Esophagus muscularis mucosa (tissue), 4 donors: Measurements from ENCODE around the gene ACAD11. TPM values are rescaled to one million over a fixed set of nuclear protein-coding genes. Genes with fewer than 3 reads are reported as not detected.

ENCODE experiments used
- DNase-seq: peaks from one replicate; pipeline ENCODE4 v3.0.0-alpha.2; 2017; ENCODE audit errors: extremely low spot score
- H3K27ac ChIP-seq, 4 donors: fragments of 200-600 bp; sonication (generic); replicated peaks in 1 of 4; 1 replicate in 3 of 4; 2 replicates in 1 of 4; pipeline ENCODE4 v1.5.1; 2016 to 2019; ENCODE audit warnings: mild to moderate bottlenecking in 1 of 4
- H3K27me3 ChIP-seq, 4 donors: fragments of 200-600 bp; sonication (generic); one replicate each; pipeline versions ENCODE4 v1.5.1 to v1.6.0; 2016 to 2019
- H3K36me3 ChIP-seq, 4 donors: fragments of 200-600 bp; sonication (generic); one replicate each; pipeline ENCODE4 v1.5.1; 2016 to 2019
- H3K4me1 ChIP-seq, 4 donors: fragments of 200-600 bp; sonication (generic); one replicate each; pipeline ENCODE4 v1.5.1; 2016 to 2019
- H3K4me3 ChIP-seq, 4 donors: fragments of 200-600 bp; sonication (generic); 1 replicate in 2 of 4; 2 replicates in 2 of 4; pipeline ENCODE4 v1.5.1; 2016 to 2019; ENCODE audit warnings: mild to moderate bottlenecking in 4 of 4, moderate library complexity in 1 of 4
- H3K9me3 ChIP-seq, 4 donors: fragments of 200-600 bp; sonication (generic); 1 replicate in 3 of 4; 2 replicates in 1 of 4; pipeline ENCODE4 v1.5.1; 2016 to 2019
- CTCF ChIP-seq, 3 experiments: fragments of 200-600 bp in 2 of 3; fragments of 450-650 bp in 1 of 3; sonication (generic) in 2 of 3; IDR thresholded peaks; one replicate each; pipeline ENCODE4 v1.5.1; 2017 to 2019; ENCODE audit warnings: antibody characterized with exemption in 3 of 3, mild to moderate bottlenecking in 2 of 3, moderate library complexity in 1 of 3
- EP300 ChIP-seq: sonication (generic); formaldehyde crosslinking; IDR thresholded peaks from one replicate; pipeline ENCODE4 v1.6.1; 2017; ENCODE audit warnings: antibody characterized with exemption
- POLR2A ChIP-seq: fragments of 450-650 bp; IDR thresholded peaks from one replicate; pipeline ENCODE4 v1.6.1; 2017; ENCODE audit warnings: antibody characterized with exemption, moderate library complexity, mild to moderate bottlenecking, low read depth
- POLR2AphosphoS5 ChIP-seq, 2 donors: sonication (generic); formaldehyde crosslinking; IDR thresholded peaks; one replicate each; pipeline ENCODE4 v1.6.1; 2017; ENCODE audit warnings: antibody characterized with exemption in 2 of 2
- WGBS: methylation state at CpG from one replicate; pipeline ENCODE4 v1.1.5; 2018; 5-methylcytosine and 5-hydroxymethylcytosine counted together
- intact Hi-C: fragments of 100-400 bp; cut with DNase I; formaldehyde crosslinking; loops from one replicate; pipeline ENCODE4 v1.15.1; 2023
- total RNA-seq, 4 donors: library from RNA; depleted of rRNA; stranded (reverse); fragments of >200 nt; gene quantifications; one replicate each; pipeline versions ENCODE4 v1.1.0 to v1.2.1, GENCODE V29; 2016

ACAD11 gene
- total RNA-seq, 4 donors from 2014 or later, result 14.1 to 26.6 (median 17.2) TPM

- DNase-seq, result no peak
- H3K27me3 ChIP-seq, result no peaks in the 10 kb centered on the region
- no peak overlapping the region for H3K27ac ChIP-seq
- no peak overlapping the region for H3K4me3 ChIP-seq
- intact Hi-C loops, result no loop called here
- no peak for TF ChIP-seq CTCF (IDR thresholded peaks at IDR 0.05)
- no peak for TF ChIP-seq POLR2A
- no peak for TF ChIP-seq EP300
- no peak for TF ChIP-seq POLR2AphosphoS5 (IDR thresholded peaks at IDR 0.05)
- no peaks in the 10 kb centered on the region for H3K9me3 ChIP-seq
- WGBS, result 93% methylated on average over 2 of the region's 2 CpGs
- H3K4me1 ChIP-seq, result peaks cover 0 to 4% (median 0%) of the 10 kb centered on the region in 4 donors
- peaks cover 14 to 32% (median 22%) of the 10 kb centered on the region in 4 donors for H3K36me3 ChIP-seq
Observed at GRCh38 chr3:132544130-132544529, 115.5 kb downstream of the ACAD11 start.

GRCh38 chr3:132543011-132543739 lies 116.4 kb downstream of the ACAD11 start:
- Histone ChIP-seq H3K27ac (no peak overlapping the region), H3K4me3 (no peak overlapping the region), H3K27me3 (no peaks in the 10 kb centered on the region), H3K9me3 (no peaks in the 10 kb centered on the region), H3K36me3 (peaks cover 19 to 42% (median 27%) of the 10 kb centered on the region in 4 donors), H3K4me1 (peaks cover 0 to 4% (median 0%) of the 10 kb centered on the region in 4 donors)
- TF ChIP-seq EP300, result no peak
- TF ChIP-seq POLR2AphosphoS5 (IDR thresholded peaks at IDR 0.05), result no peak
- TF ChIP-seq CTCF (IDR thresholded peaks at IDR 0.05), result no peak
- no peak for TF ChIP-seq POLR2A
- intact Hi-C loops, result no loop called here
- no peak for DNase-seq
- 51% methylated on average over 2 of the region's 2 CpGs for WGBS

GRCh38 chr3:132542577-132542976 lies 117.0 kb downstream of the ACAD11 start:
- peaks cover 0 to 4% (median 0%) of the 10 kb centered on the region in 4 donors for H3K4me1 ChIP-seq

GRCh38 chr3:132539681-132540080 lies 119.9 kb downstream of the ACAD11 start:
- peaks cover 19 to 69% (median 30%) of the 10 kb centered on the region in 4 donors for H3K36me3 ChIP-seq

More at GRCh38 chr3:132542577-132542976, 117.0 kb downstream of the ACAD11 start:
- 65% methylated on average over 2 of the region's 2 CpGs for WGBS
- Histone ChIP-seq H3K27me3 (no peaks in the 10 kb centered on the region), H3K27ac (no peak overlapping the region), H3K4me3 (no peak overlapping the region), H3K36me3 (peaks cover 19 to 48% (median 29%) of the 10 kb centered on the region in 4 donors), H3K9me3 (no peaks in the 10 kb centered on the region)
- TF ChIP-seq POLR2A (no peak), CTCF (IDR thresholded peaks at IDR 0.05) (no peak), EP300 (no peak), POLR2AphosphoS5 (IDR thresholded peaks at IDR 0.05) (no peak)
- DNase-seq, result no peak
- intact Hi-C loops, result no loop called here

GRCh38 chr3:132538072-132538471 lies 121.5 kb downstream of the ACAD11 start:
- intact Hi-C loops, result no loop called here
- 58% methylated on average over 5 of the region's 5 CpGs for WGBS

More at GRCh38 chr3:132539681-132540080, 119.9 kb downstream of the ACAD11 start:
- Histone ChIP-seq H3K4me1 (peaks cover 0 to 11% (median 5%) of the 10 kb centered on the region in 4 donors), H3K27me3 (no peaks in the 10 kb centered on the region), H3K4me3 (no peak overlapping the region), H3K27ac (no peak overlapping the region), H3K9me3 (no peaks in the 10 kb centered on the region)
- intact Hi-C loops, result no loop called here
- no peak for DNase-seq
- 61% methylated on average over 3 of the region's 3 CpGs for WGBS
- TF ChIP-seq POLR2AphosphoS5 (IDR thresholded peaks at IDR 0.05), result no peak
- TF ChIP-seq POLR2A, result no peak

More at GRCh38 chr3:132538072-132538471, 121.5 kb downstream of the ACAD11 start:
- Histone ChIP-seq H3K4me1 (peaks cover 0 to 8% (median 5%) of the 10 kb centered on the region in 4 donors), H3K4me3 (no peak overlapping the region), H3K9me3 (no peaks in the 10 kb centered on the region), H3K27me3 (no peaks in the 10 kb centered on the region), H3K36me3 (peaks cover 19 to 79% (median 39%) of the 10 kb centered on the region in 4 donors), H3K27ac (no peak overlapping the region)
- no peak for DNase-seq
- TF ChIP-seq EP300, result no peak
- no peak for TF ChIP-seq CTCF (IDR thresholded peaks at IDR 0.05)
- TF ChIP-seq POLR2AphosphoS5 (IDR thresholded peaks at IDR 0.05), result no peak
- TF ChIP-seq POLR2A, result no peak
